ENCODE data around the gene CALD1.

Gene CALD1

GRCh38 chr7:134886353-134887057 lies 107.1 kb downstream of the CALD1 start:
- no peaks in the 10 kb centered on the region for H3K27me3 ChIP-seq (ENCODE audit: control insufficient read depth, insufficient read depth, low read length)
- no peak overlapping the region for H3K4me3 ChIP-seq (ENCODE audit: low read length)
- peak overlapping the region; percentile 71 for H3K27ac ChIP-seq (ENCODE audit: low read depth, low read length)
- no peaks in the 10 kb centered on the region for H3K36me3 ChIP-seq (ENCODE audit: control insufficient read depth, insufficient read depth, low read length)
- H3K4me1 ChIP-seq (ENCODE audit: control insufficient read depth, insufficient read depth, low read length) = peaks cover 34% of the 10 kb centered on the region
- no peak overlapping the region for H3K9ac ChIP-seq (ENCODE audit: low read length)

- Histone ChIP-seq H3K27me3 (ENCODE audit: control insufficient read depth, insufficient read depth, low read length) (no peaks in the 10 kb centered on the region), H3K27ac (ENCODE audit: low read depth, low read length) (peak overlapping the region; percentile 71), H3K9ac (ENCODE audit: low read length) (no peak overlapping the region), H3K4me3 (ENCODE audit: low read length) (no peak overlapping the region), H3K36me3 (ENCODE audit: control insufficient read depth, insufficient read depth, low read length) (no peaks in the 10 kb centered on the region), H3K4me1 (ENCODE audit: control insufficient read depth, insufficient read depth, low read length) (peaks cover 35% of the 10 kb centered on the region)
These were observed 108.1 kb downstream of the CALD1 start for GRCh38 chr7:134887523-134887922.

GRCh38 chr7:134888141-134888740 lies 108.8 kb downstream of the CALD1 start:
- Histone ChIP-seq H3K36me3 (ENCODE audit: control insufficient read depth, insufficient read depth, low read length) (no peaks in the 10 kb centered on the region), H3K9ac (ENCODE audit: low read length) (no peak overlapping the region), H3K27ac (ENCODE audit: low read depth, low read length) (peak overlapping the region; percentile 43), H3K27me3 (ENCODE audit: control insufficient read depth, insufficient read depth, low read length) (no peaks in the 10 kb centered on the region), H3K4me1 (ENCODE audit: control insufficient read depth, insufficient read depth, low read length) (peaks cover 35% of the 10 kb centered on the region), H3K4me3 (ENCODE audit: low read length) (no peak overlapping the region)

GRCh38 chr7:134890246-134891240 lies 111.1 kb downstream of the CALD1 start:
- H3K27me3 ChIP-seq (ENCODE audit: control insufficient read depth, insufficient read depth, low read length) = no peaks in the 10 kb centered on the region
- H3K36me3 ChIP-seq (ENCODE audit: control insufficient read depth, insufficient read depth, low read length) = no peaks in the 10 kb centered on the region
- H3K4me1 ChIP-seq (ENCODE audit: control insufficient read depth, insufficient read depth, low read length) = peaks cover 32% of the 10 kb centered on the region
- H3K27ac ChIP-seq (ENCODE audit: low read depth, low read length) = peak overlapping the region; percentile 73
- no peak overlapping the region for H3K9ac ChIP-seq (ENCODE audit: low read length)
- H3K4me3 ChIP-seq (ENCODE audit: low read length) = peak overlapping the region; percentile 57

GRCh38 chr7:134891262-134891695 lies 111.8 kb downstream of the CALD1 start:
- Histone ChIP-seq H3K9ac (ENCODE audit: low read length) (no peak overlapping the region), H3K27ac (ENCODE audit: low read depth, low read length) (peak overlapping the region; percentile 73), H3K4me1 (ENCODE audit: control insufficient read depth, insufficient read depth, low read length) (peaks cover 26% of the 10 kb centered on the region)

GRCh38 chr7:134891696-134892678 lies 112.6 kb downstream of the CALD1 start:
- Histone ChIP-seq H3K27me3 (ENCODE audit: control insufficient read depth, insufficient read depth, low read length) (no peaks in the 10 kb centered on the region), H3K9ac (ENCODE audit: low read length) (no peak overlapping the region), H3K4me1 (ENCODE audit: control insufficient read depth, insufficient read depth, low read length) (peaks cover 19% of the 10 kb centered on the region), H3K27ac (ENCODE audit: low read depth, low read length) (peak overlapping the region; percentile 73), H3K36me3 (ENCODE audit: control insufficient read depth, insufficient read depth, low read length) (no peaks in the 10 kb centered on the region), H3K4me3 (ENCODE audit: low read length) (peak overlapping the region; percentile 57)

More at GRCh38 chr7:134891262-134891695, 111.8 kb downstream of the CALD1 start:
- H3K4me3 ChIP-seq (ENCODE audit: low read length) = peak overlapping the region; percentile 57
- H3K27me3 ChIP-seq (ENCODE audit: control insufficient read depth, insufficient read depth, low read length) = no peaks in the 10 kb centered on the region
- no peaks in the 10 kb centered on the region for H3K36me3 ChIP-seq (ENCODE audit: control insufficient read depth, insufficient read depth, low read length)

GRCh38 chr7:134892963-134893362 lies 113.5 kb downstream of the CALD1 start:
- Histone ChIP-seq H3K36me3 (ENCODE audit: control insufficient read depth, insufficient read depth, low read length) (no peaks in the 10 kb centered on the region), H3K4me3 (ENCODE audit: low read length) (peak overlapping the region; percentile 29), H3K9ac (ENCODE audit: low read length) (no peak overlapping the region), H3K4me1 (ENCODE audit: control insufficient read depth, insufficient read depth, low read length) (peaks cover 14% of the 10 kb centered on the region), H3K27ac (ENCODE audit: low read depth, low read length) (peak overlapping the region; percentile 73), H3K27me3 (ENCODE audit: control insufficient read depth, insufficient read depth, low read length) (no peaks in the 10 kb centered on the region)

- Histone ChIP-seq H3K4me1 (ENCODE audit: control insufficient read depth, insufficient read depth, low read length) (peaks cover 14% of the 10 kb centered on the region), H3K27ac (ENCODE audit: low read depth, low read length) (no peak overlapping the region), H3K27me3 (ENCODE audit: control insufficient read depth, insufficient read depth, low read length) (no peaks in the 10 kb centered on the region), H3K9ac (ENCODE audit: low read length) (no peak overlapping the region), H3K36me3 (ENCODE audit: control insufficient read depth, insufficient read depth, low read length) (no peaks in the 10 kb centered on the region), H3K4me3 (ENCODE audit: low read length) (no peak overlapping the region)
These were observed 114.5 kb downstream of the CALD1 start for GRCh38 chr7:134893920-134894319.

GRCh38 chr7:134894928-134895327 lies 115.5 kb downstream of the CALD1 start:
- H3K4me3 ChIP-seq (ENCODE audit: low read length) = no peak overlapping the region
- peaks cover 20% of the 10 kb centered on the region for H3K4me1 ChIP-seq (ENCODE audit: control insufficient read depth, insufficient read depth, low read length)
- H3K9ac ChIP-seq (ENCODE audit: low read length) = no peak overlapping the region
- no peak overlapping the region for H3K27ac ChIP-seq (ENCODE audit: low read depth, low read length)
- no peaks in the 10 kb centered on the region for H3K27me3 ChIP-seq (ENCODE audit: control insufficient read depth, insufficient read depth, low read length)
- no peaks in the 10 kb centered on the region for H3K36me3 ChIP-seq (ENCODE audit: control insufficient read depth, insufficient read depth, low read length)

GRCh38 chr7:134896073-134896472 lies 116.6 kb downstream of the CALD1 start:
- H3K9ac ChIP-seq (ENCODE audit: low read length) = no peak overlapping the region
- H3K4me3 ChIP-seq (ENCODE audit: low read length) = no peak overlapping the region
- peaks cover 21% of the 10 kb centered on the region for H3K4me1 ChIP-seq (ENCODE audit: control insufficient read depth, insufficient read depth, low read length)
- H3K27ac ChIP-seq (ENCODE audit: low read depth, low read length) = no peak overlapping the region
- peaks cover 4% of the 10 kb centered on the region for H3K36me3 ChIP-seq (ENCODE audit: control insufficient read depth, insufficient read depth, low read length)
- no peaks in the 10 kb centered on the region for H3K27me3 ChIP-seq (ENCODE audit: control insufficient read depth, insufficient read depth, low read length)

- Histone ChIP-seq H3K4me3 (ENCODE audit: low read length) (no peak overlapping the region), H3K4me1 (ENCODE audit: control insufficient read depth, insufficient read depth, low read length) (peaks cover 24% of the 10 kb centered on the region), H3K9ac (ENCODE audit: low read length) (no peak overlapping the region), H3K27me3 (ENCODE audit: control insufficient read depth, insufficient read depth, low read length) (no peaks in the 10 kb centered on the region), H3K36me3 (ENCODE audit: control insufficient read depth, insufficient read depth, low read length) (peaks cover 4% of the 10 kb centered on the region), H3K27ac (ENCODE audit: low read depth, low read length) (no peak overlapping the region)
These were observed 118.5 kb downstream of the CALD1 start for GRCh38 chr7:134897936-134898335.
